GM21447 (cell line): ENCODE data around the gene DET1.
"Not testable (repeated sequence)": the region's sequence is repeated elsewhere in the genome, so short reads cannot be mapped to it uniquely, and the experiment has no call there.

Experiments used
- ATAC-seq: cut with Tn5 transposase; IDR thresholded peaks from one replicate; pipeline ENCODE4 v1.9.1; 2021; ENCODE audit not compliant: unreplicated experiment

DET1 gene

GRCh38 chr15:88498996-88499395, 47.5 kb downstream of the DET1 start:
- no peak for ATAC-seq

- ATAC-seq = no peak
Measured at GRCh38 chr15:88497109-88497765, 49.2 kb downstream of the DET1 start.

DNA sequence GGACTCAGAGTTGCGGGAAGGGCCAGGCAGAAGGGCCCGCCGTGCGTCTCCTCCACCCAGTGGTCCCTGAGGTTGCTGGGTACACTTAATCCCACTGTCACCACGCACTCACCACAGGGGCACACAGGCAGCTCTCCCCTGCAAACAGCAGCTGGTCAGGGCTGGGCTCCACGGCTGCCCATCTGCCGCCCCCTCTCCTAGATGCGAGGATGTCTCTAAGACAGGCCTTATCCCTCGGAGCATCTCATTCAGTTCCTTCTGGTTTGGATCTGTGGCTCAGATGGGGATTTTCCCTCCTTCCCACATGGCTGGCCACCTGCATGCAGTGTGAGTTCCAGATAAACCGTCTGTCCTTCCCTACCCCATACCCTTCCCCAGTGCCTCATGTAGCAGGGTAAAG, 52.6 kb downstream of the DET1 start:
- ATAC-seq = no peak

DNA sequence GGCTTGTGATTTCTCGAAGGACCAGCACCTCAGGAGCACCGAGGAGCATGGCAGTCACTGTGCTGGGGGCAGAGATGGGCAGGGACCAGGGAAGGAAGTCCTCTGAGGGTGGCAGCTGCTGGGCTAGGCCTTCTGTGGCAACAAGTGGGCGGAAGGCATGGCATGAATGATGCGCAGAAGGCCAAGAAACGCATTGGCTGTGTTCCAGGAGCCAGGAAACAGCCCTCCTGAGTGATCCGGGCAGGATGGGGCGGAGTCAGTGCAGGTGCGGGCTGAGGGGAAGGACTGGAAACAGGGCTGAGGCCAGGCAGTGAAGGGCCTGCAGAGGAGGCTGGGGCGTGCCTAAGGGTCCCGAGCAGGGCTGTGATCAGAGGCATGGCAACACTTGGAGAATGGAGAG, 55.3 kb downstream of the DET1 start:
- ATAC-seq = no peak

DNA sequence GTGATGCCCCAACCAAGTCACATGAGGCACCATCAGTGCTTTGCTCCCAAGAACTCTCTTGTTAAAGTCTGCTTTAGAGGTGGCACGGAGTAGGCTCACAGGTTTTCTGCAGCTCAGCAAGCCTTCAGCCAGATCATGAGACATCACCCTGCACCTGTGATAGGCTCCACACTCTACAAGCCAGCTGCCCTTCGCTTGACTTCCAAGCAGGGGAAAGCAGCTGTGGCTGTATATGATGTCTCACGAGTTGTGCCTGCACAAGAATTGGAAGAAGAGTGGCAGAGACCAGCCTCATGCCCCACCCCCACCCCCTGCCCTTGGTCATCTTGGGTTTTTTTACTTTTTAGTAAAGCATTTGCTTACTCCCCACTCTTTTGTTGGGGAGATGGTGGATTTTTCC, 56.4 kb downstream of the DET1 start:
- no peak for ATAC-seq

- no peak for ATAC-seq
Measured at GRCh38 chr15:88489321-88489720, 57.2 kb downstream of the DET1 start.

GRCh38 chr15:88487796-88488523, 58.5 kb downstream of the DET1 start:
- ATAC-seq = no peak

DNA sequence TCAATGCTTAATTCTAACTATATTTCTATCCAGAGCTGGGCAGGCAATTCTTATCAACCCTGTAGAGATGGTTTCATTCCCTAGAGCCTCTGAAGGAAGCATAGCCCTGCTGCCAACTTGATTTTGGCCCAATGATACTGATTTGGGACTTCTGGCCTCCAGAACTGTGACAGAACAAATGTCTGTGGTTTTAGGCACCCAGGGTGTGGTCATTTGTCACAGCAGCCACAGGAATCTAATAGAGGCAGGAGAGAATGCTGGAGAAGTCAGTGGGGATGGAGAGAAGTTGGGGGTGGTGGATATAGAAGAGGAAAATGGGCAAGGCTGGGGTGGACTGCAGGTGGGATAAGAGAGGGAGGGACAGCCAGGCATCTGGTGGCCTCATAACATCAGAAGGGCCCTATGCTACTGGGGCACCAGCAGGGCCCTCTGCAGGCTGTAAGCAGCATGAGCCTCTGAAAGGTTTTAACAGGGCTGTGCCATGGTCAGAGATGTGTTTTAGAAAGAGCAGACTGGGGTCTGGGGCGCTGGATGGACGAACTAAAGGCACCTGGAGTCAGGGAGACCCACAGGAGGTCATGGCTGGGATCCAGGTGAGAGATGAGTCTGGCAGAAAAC, 59.2 kb downstream of the DET1 start:
- no peak for ATAC-seq

- no peak for ATAC-seq
Measured at GRCh38 chr15:88484682-88485331, 61.7 kb downstream of the DET1 start.

GRCh38 chr15:88482263-88482662, 64.2 kb downstream of the DET1 start:
- ATAC-seq = no peak

- no peak for ATAC-seq
Measured at GRCh38 chr15:88480981-88481380, 65.5 kb downstream of the DET1 start.

GRCh38 chr15:88479169-88479568, 67.3 kb downstream of the DET1 start:
- no peak for ATAC-seq

DNA sequence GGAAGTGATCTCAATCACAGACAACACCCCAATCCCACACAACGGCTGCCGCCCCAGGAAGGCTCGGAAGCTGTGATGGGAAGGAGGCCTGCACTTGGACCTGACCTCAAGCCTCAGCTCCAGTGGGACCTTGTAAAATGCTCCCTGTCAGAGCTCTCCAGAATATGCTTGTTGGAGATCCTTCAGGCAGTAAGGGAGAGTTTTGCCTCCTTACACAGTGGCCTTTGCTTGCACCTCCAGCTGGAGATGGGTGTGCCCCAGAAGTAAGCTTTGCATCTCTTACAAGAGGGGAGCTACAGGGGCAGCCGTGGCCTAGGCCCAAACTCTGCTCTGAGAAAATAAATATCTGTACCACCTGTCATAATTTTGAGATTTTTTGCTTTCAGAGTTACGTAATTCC, 68.6 kb downstream of the DET1 start:
- no peak for ATAC-seq

GRCh38 chr15:88477126-88477525, 69.4 kb downstream of the DET1 start:
- no peak for ATAC-seq

DNA sequence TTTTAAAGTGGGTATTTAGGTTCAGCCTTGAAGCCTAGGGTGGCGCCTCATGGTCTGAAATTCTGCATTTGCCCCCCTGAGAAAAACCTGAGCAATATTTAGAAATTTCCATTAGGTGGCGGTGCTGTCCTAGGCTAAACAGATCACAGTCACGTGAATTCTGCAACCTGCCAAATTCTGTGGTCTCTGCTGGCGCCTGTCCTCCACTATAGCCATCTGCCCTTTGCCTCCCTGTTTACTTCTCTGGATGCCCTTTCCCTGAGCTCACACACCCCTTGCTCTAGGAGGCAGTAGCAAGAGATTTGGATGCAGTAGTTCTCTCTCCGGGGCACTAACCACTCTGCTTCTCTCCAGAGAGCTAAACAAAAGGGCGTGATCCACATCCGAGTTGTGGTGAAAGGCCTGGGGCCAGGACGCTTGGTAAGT, 69.8 kb downstream of the DET1 start:
- ATAC-seq = no peak

- not testable (repeated sequence) for ATAC-seq
Measured at GRCh38 chr15:88473661-88474293, 72.7 kb downstream of the DET1 start.

DNA sequence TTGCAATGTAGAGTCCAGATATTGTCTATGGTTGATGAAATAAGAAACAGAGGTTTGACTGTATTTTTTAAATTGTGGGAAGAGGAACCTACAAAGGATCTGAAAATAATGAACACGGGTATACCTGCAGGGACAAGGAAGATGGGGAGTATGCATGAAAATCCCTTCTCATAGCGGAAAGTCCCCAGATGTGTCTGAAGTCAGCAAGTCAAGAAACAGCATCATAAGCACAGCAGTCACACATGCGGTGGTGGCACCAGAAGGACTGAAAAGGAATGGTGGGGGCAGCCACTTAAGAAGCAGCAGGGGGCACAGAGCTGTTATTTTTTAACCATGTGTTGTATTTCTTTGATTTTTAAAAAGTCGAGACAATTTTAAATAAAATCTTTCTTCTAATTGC, 74.3 kb downstream of the DET1 start:
- ATAC-seq = no peak

- no peak for ATAC-seq
Measured at GRCh38 chr15:88470625-88471372, 75.7 kb downstream of the DET1 start.

GRCh38 chr15:88469321-88469720, 77.2 kb downstream of the DET1 start:
- no peak for ATAC-seq

DNA sequence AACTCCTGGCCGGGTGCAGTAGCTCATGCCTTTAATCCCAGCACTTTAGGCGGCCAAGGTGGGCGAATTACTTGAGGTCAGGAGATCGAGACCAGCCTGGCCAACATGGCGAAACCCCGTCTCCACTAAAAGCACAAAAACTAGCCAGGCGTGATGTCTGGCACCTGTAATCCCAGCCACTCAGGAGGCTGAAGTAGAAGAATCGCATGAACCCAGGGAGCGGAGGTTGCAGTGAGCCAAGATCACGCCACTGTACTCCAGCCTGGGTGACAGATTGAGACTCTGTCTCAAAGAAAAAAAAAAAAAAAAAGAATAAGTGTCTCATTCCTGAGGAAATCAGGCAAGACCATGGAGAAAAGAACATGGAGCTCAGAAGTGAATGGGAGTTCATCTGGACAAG, 77.8 kb downstream of the DET1 start:
- not testable (repeated sequence) for ATAC-seq
